Fibroblast of lung (primary cell): ENCODE measurements around the gene GSG1L. TPM values are rescaled to one million over a fixed set of nuclear protein-coding genes. Genes with fewer than 3 reads are reported as not detected.

ENCODE experiments used
- DNase-seq, 2 donors: peaks; one replicate each; pipeline versions ENCODE4 v3.0.0 to v3.0.0-alpha.2; 2010; ENCODE audit warnings: low read depth in 2 of 2
- H2AFZ ChIP-seq: 2 replicates; pipeline ENCODE4 v1.5.1; 2012; ENCODE audit warnings: low read length, control low read depth, inconsistent platforms
- H3K27ac ChIP-seq: 2 replicates; pipeline ENCODE4 v1.5.1; 2011; ENCODE audit warnings: low read length, control low read depth; ENCODE audit not compliant: insufficient read depth
- H3K27me3 ChIP-seq: 2 replicates; pipeline ENCODE4 v1.5.1; 2011; ENCODE audit warnings: mild to moderate bottlenecking, low read length; ENCODE audit not compliant: control insufficient read depth, insufficient read depth
- H3K36me3 ChIP-seq: 2 replicates; pipeline ENCODE4 v1.5.1; 2011; ENCODE audit warnings: low read length; ENCODE audit not compliant: control insufficient read depth, insufficient read depth
- H3K4me1 ChIP-seq: 2 replicates; pipeline ENCODE4 v1.5.1; 2011; ENCODE audit warnings: low read length; ENCODE audit not compliant: control insufficient read depth, insufficient read depth; ENCODE audit errors: extremely low read depth
- H3K4me2 ChIP-seq: 2 replicates; pipeline ENCODE4 v1.5.1; 2011; ENCODE audit warnings: low read length, control low read depth; ENCODE audit not compliant: insufficient read depth; ENCODE audit errors: extremely low read depth
- H3K4me3 ChIP-seq, 4 experiments: fragments of 200-600 bp in 1 of 4; sonication (generic) in 1 of 4; replicated peaks in 1 of 4; 2 replicates each; pipeline ENCODE4 v1.5.1; 2011 to 2016; ENCODE audit warnings: low read length in 4 of 4, low read depth in 3 of 4, mild to moderate bottlenecking in 3 of 4, control low read depth in 2 of 4, inconsistent platforms in 1 of 4, mixed read lengths in 1 of 4; ENCODE audit not compliant: insufficient read depth in 1 of 4; ENCODE audit errors: control extremely low read depth in 1 of 4
- H3K79me2 ChIP-seq: 2 replicates; pipeline ENCODE4 v1.5.1; 2012; ENCODE audit warnings: mild to moderate bottlenecking, low read length, inconsistent platforms; ENCODE audit not compliant: control insufficient read depth, insufficient read depth
- H3K9ac ChIP-seq: 2 replicates; pipeline ENCODE4 v1.5.1; 2011; ENCODE audit warnings: mild to moderate bottlenecking, low read length, control low read depth; ENCODE audit not compliant: insufficient read depth
- H3K9me3 ChIP-seq: 2 replicates; pipeline ENCODE4 v1.5.1; 2012; ENCODE audit warnings: low read depth, low read length; ENCODE audit not compliant: control insufficient read depth, insufficient read depth
- H4K20me1 ChIP-seq: 2 replicates; pipeline ENCODE4 v1.5.1; 2011; ENCODE audit warnings: low read length; ENCODE audit not compliant: control insufficient read depth, insufficient read depth; ENCODE audit errors: extremely low read depth
- EZH2 ChIP-seq: IDR thresholded peaks from 2 replicates; pipeline ENCODE4 v1.5.1; 2012; ENCODE audit warnings: low read length, control low read depth, mild to moderate bottlenecking; ENCODE audit errors: missing control alignments
- polyA plus RNA-seq, 2 donors: library from polyadenylated mRNA; depleted of rRNA in 1 of 2; stranded (reverse) in 1 of 2; unstranded in 1 of 2; fragments of >200 nt; gene quantifications; 2 replicates each; pipeline ENCODE4 v1.2.1, GENCODE V29; 2011 to 2012; ENCODE audit warnings: missing spikeins in 1 of 2
- total RNA-seq: library from RNA; depleted of rRNA; stranded (reverse); fragments of >200 nt; gene quantifications from 2 replicates; pipeline ENCODE4 v1.2.1, GENCODE V29; 2014
- TF ChIP-seq, protein P1 (sequence below), 2 donors: IDR thresholded peaks in 1 of 2; conservative IDR thresholded peaks in 1 of 2; 1 replicate in 1 of 2; 2 replicates in 1 of 2; pipeline ENCODE4 v1.5.1; 2011 to 2012; ENCODE audit warnings: low read length in 2 of 2, control low read depth in 1 of 2, inconsistent platforms in 1 of 2, low read depth in 1 of 2, mild to moderate bottlenecking in 1 of 2

Gene GSG1L
- total and polyA plus RNA-seq, 2 donors (not counting 1 experiment from before 2014, with no cell fraction given), result not detected

DNA sequence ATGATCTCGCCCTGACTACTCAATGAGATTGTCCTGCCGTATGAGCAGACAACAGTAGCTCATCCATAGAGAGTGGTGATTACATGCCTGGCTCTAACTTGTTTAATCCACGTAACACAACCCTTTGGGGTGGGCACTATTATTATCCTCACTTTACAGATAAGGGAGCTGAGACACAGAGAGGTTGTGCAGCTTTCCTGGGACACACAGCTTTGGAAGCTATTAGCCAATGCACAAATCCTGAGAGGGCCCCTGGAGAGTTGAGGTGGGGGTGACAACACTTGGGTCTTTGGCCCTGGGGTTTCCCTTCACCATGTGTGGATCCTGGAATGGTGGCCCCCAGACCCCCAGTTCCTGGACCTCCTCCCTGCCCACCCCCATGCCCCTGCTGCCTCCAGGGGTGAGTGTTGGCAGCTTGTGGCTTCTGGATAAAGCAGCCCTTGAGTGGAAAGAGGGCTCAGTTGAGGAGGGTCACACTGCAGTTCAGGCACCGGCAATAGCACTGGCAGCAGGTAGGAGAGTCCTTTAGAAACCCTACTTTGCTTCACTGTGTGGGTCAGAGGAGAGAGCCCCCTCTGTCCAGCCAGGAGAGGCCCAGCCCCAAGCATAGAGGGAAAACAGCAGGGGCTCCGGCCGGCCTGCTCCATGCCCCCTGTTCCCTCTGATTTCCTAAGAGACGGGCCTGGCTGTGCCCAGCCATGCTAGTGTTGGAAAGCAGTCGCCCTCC lies 282.9 kb downstream of the GSG1L start:
- H3K4me3 ChIP-seq, result no peak overlapping the region
- H3K9ac ChIP-seq, result no peak overlapping the region
- DNase-seq, result no peak
- H3K36me3 ChIP-seq, result no peaks in the 10 kb centered on the region
- H3K4me2 ChIP-seq, result no peak overlapping the region
- no peak overlapping the region for H2AFZ ChIP-seq
- no peaks in the 10 kb centered on the region for H4K20me1 ChIP-seq
- H3K4me1 ChIP-seq, result no peaks in the 10 kb centered on the region
- no peak overlapping the region for H3K27ac ChIP-seq
- no peaks in the 10 kb centered on the region for H3K9me3 ChIP-seq
- TF ChIP-seq, protein P1, sequence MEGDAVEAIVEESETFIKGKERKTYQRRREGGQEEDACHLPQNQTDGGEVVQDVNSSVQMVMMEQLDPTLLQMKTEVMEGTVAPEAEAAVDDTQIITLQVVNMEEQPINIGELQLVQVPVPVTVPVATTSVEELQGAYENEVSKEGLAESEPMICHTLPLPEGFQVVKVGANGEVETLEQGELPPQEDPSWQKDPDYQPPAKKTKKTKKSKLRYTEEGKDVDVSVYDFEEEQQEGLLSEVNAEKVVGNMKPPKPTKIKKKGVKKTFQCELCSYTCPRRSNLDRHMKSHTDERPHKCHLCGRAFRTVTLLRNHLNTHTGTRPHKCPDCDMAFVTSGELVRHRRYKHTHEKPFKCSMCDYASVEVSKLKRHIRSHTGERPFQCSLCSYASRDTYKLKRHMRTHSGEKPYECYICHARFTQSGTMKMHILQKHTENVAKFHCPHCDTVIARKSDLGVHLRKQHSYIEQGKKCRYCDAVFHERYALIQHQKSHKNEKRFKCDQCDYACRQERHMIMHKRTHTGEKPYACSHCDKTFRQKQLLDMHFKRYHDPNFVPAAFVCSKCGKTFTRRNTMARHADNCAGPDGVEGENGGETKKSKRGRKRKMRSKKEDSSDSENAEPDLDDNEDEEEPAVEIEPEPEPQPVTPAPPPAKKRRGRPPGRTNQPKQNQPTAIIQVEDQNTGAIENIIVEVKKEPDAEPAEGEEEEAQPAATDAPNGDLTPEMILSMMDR (conservative IDR thresholded peaks at IDR 0.05 in 1 of 2, IDR thresholded peaks at IDR 0.05 in 1 of 2; ENCODE audit: low read depth in 1 of 2, low read length in 2 of 2), result no peak
- TF ChIP-seq EZH2, result no peak
- no peaks in the 10 kb centered on the region for H3K79me2 ChIP-seq
- no peaks in the 10 kb centered on the region for H3K27me3 ChIP-seq

DNA sequence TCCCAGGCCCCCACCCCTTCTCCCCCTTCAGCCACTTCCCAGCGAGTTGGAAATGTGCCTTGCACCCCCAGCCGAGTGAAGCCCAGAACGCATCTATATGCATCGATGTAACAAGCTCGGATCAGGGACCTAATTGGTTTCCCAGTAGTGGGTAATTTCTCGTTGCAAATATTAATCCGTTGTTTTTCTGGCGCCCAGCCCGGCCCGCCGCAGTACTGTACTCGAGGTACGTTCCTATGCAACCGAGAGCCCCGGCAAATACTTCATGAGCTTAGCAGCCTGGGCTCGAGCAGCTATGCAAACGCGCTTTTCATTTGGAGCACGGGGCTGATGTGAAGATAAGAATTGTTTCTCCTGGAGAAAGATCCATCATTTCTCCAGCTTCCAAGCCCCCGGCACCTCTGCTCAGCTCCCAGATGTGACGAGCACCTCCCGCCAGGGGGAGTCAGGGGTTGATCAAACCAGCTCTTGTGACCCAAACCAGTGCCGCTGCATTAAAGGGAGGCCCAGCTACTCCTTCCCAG lies 283.8 kb downstream of the GSG1L start:
- no peak overlapping the region for H3K4me3 ChIP-seq
- H3K27me3 ChIP-seq, result no peaks in the 10 kb centered on the region
- H3K4me2 ChIP-seq, result peak overlapping the region; percentile 35
- no peak overlapping the region for H2AFZ ChIP-seq
- no peaks in the 10 kb centered on the region for H3K36me3 ChIP-seq
- no peak overlapping the region for H3K9ac ChIP-seq
- no peaks in the 10 kb centered on the region for H4K20me1 ChIP-seq
- H3K79me2 ChIP-seq, result no peaks in the 10 kb centered on the region
- peak; percentile 58 to 65 for DNase-seq
- TF ChIP-seq, protein P1 (conservative IDR thresholded peaks at IDR 0.05 in 1 of 2, IDR thresholded peaks at IDR 0.05 in 1 of 2; ENCODE audit: low read depth in 1 of 2, low read length in 2 of 2), result peak; percentile 72 to 73
- no peak for TF ChIP-seq EZH2
- H3K27ac ChIP-seq, result no peak overlapping the region
- H3K9me3 ChIP-seq, result no peaks in the 10 kb centered on the region
- H3K4me1 ChIP-seq, result no peaks in the 10 kb centered on the region

DNA sequence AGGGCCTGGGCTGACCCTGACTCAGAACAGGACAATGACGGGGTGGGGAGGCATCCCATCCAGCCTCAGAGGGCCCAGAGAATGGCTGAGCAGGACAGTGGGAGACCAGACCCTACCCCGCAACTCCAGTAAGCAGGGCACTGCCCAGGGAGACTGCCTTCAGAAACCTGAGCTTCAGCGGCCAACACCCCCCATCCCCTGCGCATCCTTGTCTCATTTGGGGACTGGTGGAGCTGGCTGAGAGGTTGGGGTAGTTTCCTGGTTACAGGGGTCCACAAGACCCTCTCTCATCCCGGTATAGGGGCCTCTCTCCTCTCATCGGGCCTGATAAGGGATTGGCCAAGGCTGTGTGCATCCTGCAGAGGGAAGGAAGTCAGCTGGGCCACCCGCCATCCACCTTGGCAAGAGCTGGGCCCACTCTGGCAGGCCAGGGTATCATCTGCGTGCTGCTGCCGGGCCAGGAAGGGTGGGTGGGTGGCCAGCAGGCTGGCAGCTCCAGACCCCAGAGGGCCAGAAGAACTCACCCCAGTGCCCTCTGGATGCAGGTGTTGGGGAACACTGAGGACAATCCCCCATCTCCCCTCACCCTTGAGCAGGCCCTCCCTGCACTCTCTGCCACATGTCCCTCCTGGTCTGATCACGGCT lies 284.5 kb downstream of the GSG1L start:
- Histone ChIP-seq H3K9ac (no peak overlapping the region), H3K9me3 (no peaks in the 10 kb centered on the region), H2AFZ (no peak overlapping the region), H3K79me2 (no peaks in the 10 kb centered on the region), H3K4me3 (no peak overlapping the region), H3K27me3 (no peaks in the 10 kb centered on the region), H3K4me1 (no peaks in the 10 kb centered on the region), H3K4me2 (no peak overlapping the region), H3K27ac (no peak overlapping the region), H4K20me1 (no peaks in the 10 kb centered on the region), H3K36me3 (no peaks in the 10 kb centered on the region)
- no peak for DNase-seq
- no peak for TF ChIP-seq EZH2
- TF ChIP-seq, protein P1 (conservative IDR thresholded peaks at IDR 0.05 in 1 of 2, IDR thresholded peaks at IDR 0.05 in 1 of 2; ENCODE audit: low read depth in 1 of 2, low read length in 2 of 2), result no peak
